ENCODE measurements around the gene TOR4A. TPM values are rescaled to one million over a fixed set of nuclear protein-coding genes. Genes with fewer than 3 reads are reported as not detected.
"Not testable (repeated sequence)": the region's sequence is repeated elsewhere in the genome, so short reads cannot be mapped to it uniquely, and the experiment has no call there.

Gene TOR4A
- total RNA-seq, 6 experiments from 2014 or later: 58.4 to 76.2 (median 62.2) TPM

- not testable (repeated sequence) for H3K27ac Mint-ChIP-seq; H3K27me3 Mint-ChIP-seq (ENCODE audit: insufficient read depth); H3K36me3 Mint-ChIP-seq (ENCODE audit: low read depth); H3K9me3 Mint-ChIP-seq; H3K4me3 Mint-ChIP-seq; H3K4me1 Mint-ChIP-seq (ENCODE audit: low read depth)
- peak; percentile 70 for TF ChIP-seq CTCF (IDR thresholded peaks at IDR 0.05)
- DNase-seq: peak; percentile 40
Observed at GRCh38 chr9:137262173-137262908, 15.2 kb upstream of the TOR4A start.

GRCh38 chr9:137262909-137263285, 14.6 kb upstream of the TOR4A start:
- Mint-ChIP-seq H3K4me3 (no peak overlapping the region), H3K9me3 (no peaks in the 10 kb centered on the region), H3K36me3 (ENCODE audit: low read depth) (peaks cover 6% of the 10 kb centered on the region; the same call in 1 of the 2 replicates), H3K27me3 (ENCODE audit: insufficient read depth) (no peaks in the 10 kb centered on the region), H3K4me1 (ENCODE audit: low read depth) (peaks cover 10% of the 10 kb centered on the region), H3K27ac (no peak overlapping the region)
- DNase-seq: no peak
- no peak for TF ChIP-seq CTCF (IDR thresholded peaks at IDR 0.05)

GRCh38 chr9:137263506-137263905, 14.0 kb upstream of the TOR4A start:
- H3K27me3 Mint-ChIP-seq (ENCODE audit: insufficient read depth): no peaks in the 10 kb centered on the region; the same call in 1 of the 2 replicates
- no peak for TF ChIP-seq CTCF (IDR thresholded peaks at IDR 0.05)
- H3K36me3 Mint-ChIP-seq (ENCODE audit: low read depth): peaks cover 10% of the 10 kb centered on the region
- H3K27ac Mint-ChIP-seq: no peak overlapping the region
- H3K4me3 Mint-ChIP-seq: no peak overlapping the region
- H3K4me1 Mint-ChIP-seq (ENCODE audit: low read depth): peaks cover 16% of the 10 kb centered on the region
- no peaks in the 10 kb centered on the region for H3K9me3 Mint-ChIP-seq
- no peak for DNase-seq

GRCh38 chr9:137264067-137264466, 13.5 kb upstream of the TOR4A start:
- no peak overlapping the region for H3K4me3 Mint-ChIP-seq
- TF ChIP-seq CTCF (IDR thresholded peaks at IDR 0.05): no peak
- H3K27me3 Mint-ChIP-seq (ENCODE audit: insufficient read depth): peaks cover under 1% of the 10 kb centered on the region

GRCh38 chr9:137265496-137266161, 11.9 kb upstream of the TOR4A start:
- Mint-ChIP-seq H3K4me1 (ENCODE audit: low read depth) (peaks cover 30% of the 10 kb centered on the region), H3K27me3 (ENCODE audit: insufficient read depth) (peaks cover 2% of the 10 kb centered on the region), H3K9me3 (no peaks in the 10 kb centered on the region), H3K36me3 (ENCODE audit: low read depth) (peaks cover 26% of the 10 kb centered on the region), H3K4me3 (no peak overlapping the region), H3K27ac (no peak overlapping the region)
- no peak for TF ChIP-seq CTCF (IDR thresholded peaks at IDR 0.05)
- DNase-seq: no peak

More at GRCh38 chr9:137264067-137264466, 13.5 kb upstream of the TOR4A start:
- Mint-ChIP-seq H3K36me3 (ENCODE audit: low read depth) (peaks cover 16% of the 10 kb centered on the region), H3K27ac (no peak overlapping the region), H3K4me1 (ENCODE audit: low read depth) (peaks cover 22% of the 10 kb centered on the region), H3K9me3 (no peaks in the 10 kb centered on the region)
- no peak for DNase-seq
